Lower lobe of right lung (tissue), 2 donors: Measurements from ENCODE around the gene SLC38A10. TPM values are rescaled to one million over a fixed set of nuclear protein-coding genes. Genes with fewer than 3 reads are reported as not detected.

Source experiments
- ATAC-seq, 2 donors: fragments of 200-7000 bp; cut with Tn5 transposase; one replicate each; pipeline ENCODE4 v1.9.1; 2020 to 2022; ENCODE audit warnings: mild to moderate bottlenecking in 2 of 2, moderate library complexity in 2 of 2
- DNase-seq: peaks from one replicate; pipeline ENCODE4 v3.0.0-alpha.2; 2020
- H3K27ac ChIP-seq: fragments of 200-600 bp; one replicate; pipeline ENCODE4 v1.8.0; 2022
- H3K27me3 ChIP-seq: fragments of 200-600 bp; one replicate; pipeline ENCODE4 v1.8.0; 2022; ENCODE audit warnings: low read depth
- H3K36me3 ChIP-seq: fragments of 200-600 bp; one replicate; pipeline ENCODE4 v1.8.0; 2022; ENCODE audit warnings: mild to moderate bottlenecking
- H3K4me1 ChIP-seq: fragments of 200-600 bp; one replicate; pipeline ENCODE4 v1.8.0; 2022
- H3K4me3 ChIP-seq: fragments of 200-600 bp; one replicate; pipeline ENCODE4 v1.8.0; 2022; ENCODE audit warnings: mild to moderate bottlenecking
- H3K9me3 ChIP-seq: fragments of 200-600 bp; one replicate; pipeline ENCODE4 v1.8.0; 2022
- intact Hi-C: fragments of 100-400 bp; cut with DNase I; formaldehyde crosslinking; loops from one replicate; pipeline ENCODE4 v1.11.0; 2022
- long read RNA-seq: library from polyadenylated mRNA; unstranded; transcript quantifications from one replicate; pipeline ENCODE4 v2.0.0, GENCODE V29; 2021
- total RNA-seq: library from RNA; stranded (reverse); fragmentation: NEBNext Ultra II Directional; extraction: Animal tissue kit (Norgen Biotek cat#: 25700); gene quantifications from one replicate; pipeline ENCODE4 v1.2.1, GENCODE V29; 2021
- TF ChIP-seq, protein P1 (sequence below): fragments of 200-600 bp; IDR thresholded peaks from one replicate; pipeline ENCODE4 v1.8.0; 2022; ENCODE audit warnings: antibody characterized with exemption, mild to moderate bottlenecking
- donor health status: DM: no; HTN: yes; CAD: no; lungs with severe emphysema.

SLC38A10 gene
- 98.1 TPM for total RNA-seq
- long read RNA-seq, full-length matches to known transcripts, result 195 of 497 reads
- long read RNA-seq, partial matches to known transcripts, result 68 of 497 reads
- long read RNA-seq, other reads (novel, unspliced or antisense), result 234 of 497 reads

DNA sequence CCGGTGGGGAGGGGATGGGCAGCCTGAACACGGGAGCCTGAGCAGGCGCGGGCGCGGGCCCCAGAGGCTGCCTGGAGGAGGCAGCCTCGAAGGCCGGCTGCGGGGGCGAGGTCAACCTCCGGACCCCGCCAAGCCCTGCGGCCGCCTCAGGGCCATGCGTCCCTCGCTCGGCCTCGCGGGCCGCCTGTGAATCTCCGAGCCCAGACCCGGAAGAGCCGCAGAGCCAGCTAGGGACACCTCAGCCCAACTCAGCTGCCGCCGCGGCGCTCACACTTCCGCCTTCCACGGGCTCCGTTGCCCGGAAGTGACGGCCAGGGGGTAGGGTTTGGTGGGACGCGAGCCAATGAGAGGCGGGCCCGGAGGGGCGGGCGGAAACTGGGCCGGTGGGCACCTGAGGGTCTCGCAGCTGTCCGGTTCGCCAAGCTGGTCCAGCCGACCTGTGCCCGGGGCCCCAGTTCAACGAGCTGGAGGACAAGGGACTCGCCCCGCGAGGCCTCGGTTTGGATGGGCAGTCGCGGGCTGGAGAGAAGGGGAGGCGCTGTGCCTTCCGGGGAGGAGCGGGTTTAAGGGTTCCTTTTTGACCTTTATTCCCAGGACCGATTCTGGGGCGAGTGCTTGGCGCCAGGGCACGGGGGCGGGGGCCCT lies at the start of gene SLC38A10:
SLC38A10 (minus strand) TSS at position 277 of the 645 bp plus-strand sequence. CDS start 386 bp downstream, outside the sequence.
- intact Hi-C loops, result no loop called here
- H3K27ac ChIP-seq, result peak within 1 kb of the TSS; percentile 96
- peak within 1 kb of the TSS; percentile 96 for H3K4me3 ChIP-seq

DNA sequence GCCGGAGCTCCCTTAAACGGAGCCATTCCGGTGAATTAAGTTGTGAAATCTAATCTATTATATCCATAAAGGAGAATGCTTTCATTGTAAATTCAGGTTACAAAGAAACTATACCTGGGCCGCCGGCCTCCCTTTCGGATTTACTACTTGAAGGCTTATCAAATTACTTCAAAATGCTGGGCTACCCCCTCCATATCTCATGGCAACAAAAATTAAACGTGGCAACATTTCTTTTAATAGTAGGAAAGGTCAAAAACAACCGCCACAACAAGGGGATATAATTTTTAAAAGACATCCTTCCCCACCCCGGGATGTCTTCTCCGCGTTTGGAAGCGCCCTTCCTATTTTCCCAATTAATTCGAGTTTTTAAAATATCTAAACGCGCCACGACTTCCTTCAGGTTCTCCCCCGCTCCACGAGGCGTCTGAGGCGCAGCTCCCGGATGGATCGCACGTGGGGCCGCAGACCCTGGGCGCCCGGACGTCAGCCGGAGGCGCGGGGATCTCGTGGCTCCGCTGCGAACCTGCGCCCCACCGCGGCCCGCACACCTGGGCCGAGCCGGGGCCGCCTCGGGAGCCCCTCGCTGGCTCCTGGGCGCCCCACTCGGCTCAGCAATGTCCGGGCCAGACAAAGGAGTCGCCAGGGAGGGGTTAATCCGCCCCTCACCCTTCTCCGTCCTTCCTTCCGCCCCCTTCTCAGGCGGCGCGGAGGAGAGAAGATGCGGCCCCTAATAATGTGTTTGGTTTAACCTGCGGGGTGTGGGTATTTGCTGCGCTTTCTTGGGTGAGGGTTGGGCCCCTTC lies 47.4 kb upstream of the SLC38A10 start:
- H3K27ac ChIP-seq, result peak overlapping the region; percentile 93
- H3K27me3 ChIP-seq, result peaks cover 20% of the 10 kb centered on the region
- H3K9me3 ChIP-seq, result no peaks in the 10 kb centered on the region
- H3K4me3 ChIP-seq, result peak overlapping the region; percentile 69
- H3K4me1 ChIP-seq, result peaks cover 62% of the 10 kb centered on the region
- TF ChIP-seq, protein P1, sequence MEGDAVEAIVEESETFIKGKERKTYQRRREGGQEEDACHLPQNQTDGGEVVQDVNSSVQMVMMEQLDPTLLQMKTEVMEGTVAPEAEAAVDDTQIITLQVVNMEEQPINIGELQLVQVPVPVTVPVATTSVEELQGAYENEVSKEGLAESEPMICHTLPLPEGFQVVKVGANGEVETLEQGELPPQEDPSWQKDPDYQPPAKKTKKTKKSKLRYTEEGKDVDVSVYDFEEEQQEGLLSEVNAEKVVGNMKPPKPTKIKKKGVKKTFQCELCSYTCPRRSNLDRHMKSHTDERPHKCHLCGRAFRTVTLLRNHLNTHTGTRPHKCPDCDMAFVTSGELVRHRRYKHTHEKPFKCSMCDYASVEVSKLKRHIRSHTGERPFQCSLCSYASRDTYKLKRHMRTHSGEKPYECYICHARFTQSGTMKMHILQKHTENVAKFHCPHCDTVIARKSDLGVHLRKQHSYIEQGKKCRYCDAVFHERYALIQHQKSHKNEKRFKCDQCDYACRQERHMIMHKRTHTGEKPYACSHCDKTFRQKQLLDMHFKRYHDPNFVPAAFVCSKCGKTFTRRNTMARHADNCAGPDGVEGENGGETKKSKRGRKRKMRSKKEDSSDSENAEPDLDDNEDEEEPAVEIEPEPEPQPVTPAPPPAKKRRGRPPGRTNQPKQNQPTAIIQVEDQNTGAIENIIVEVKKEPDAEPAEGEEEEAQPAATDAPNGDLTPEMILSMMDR, result no peak
- DNase-seq (peak; percentile 48), ATAC-seq (no peak)
- H3K36me3 ChIP-seq, result no peaks in the 10 kb centered on the region
- intact Hi-C loops, result no loop called here

More for the DNA sequence above, at the start of gene SLC38A10:
- H3K27me3 ChIP-seq, result no peaks in the 10 kb centered on the region
- H3K9me3 ChIP-seq, result no peaks in the 10 kb centered on the region
- H3K36me3 ChIP-seq, result peaks cover 10% of the 10 kb centered on the region
- ATAC-seq, result peak; percentile 94 to 95
- H3K4me1 ChIP-seq, result peaks cover 61% of the 10 kb centered on the region
- TF ChIP-seq, protein P1, result no peak
- peak; percentile 96 for DNase-seq

DNA sequence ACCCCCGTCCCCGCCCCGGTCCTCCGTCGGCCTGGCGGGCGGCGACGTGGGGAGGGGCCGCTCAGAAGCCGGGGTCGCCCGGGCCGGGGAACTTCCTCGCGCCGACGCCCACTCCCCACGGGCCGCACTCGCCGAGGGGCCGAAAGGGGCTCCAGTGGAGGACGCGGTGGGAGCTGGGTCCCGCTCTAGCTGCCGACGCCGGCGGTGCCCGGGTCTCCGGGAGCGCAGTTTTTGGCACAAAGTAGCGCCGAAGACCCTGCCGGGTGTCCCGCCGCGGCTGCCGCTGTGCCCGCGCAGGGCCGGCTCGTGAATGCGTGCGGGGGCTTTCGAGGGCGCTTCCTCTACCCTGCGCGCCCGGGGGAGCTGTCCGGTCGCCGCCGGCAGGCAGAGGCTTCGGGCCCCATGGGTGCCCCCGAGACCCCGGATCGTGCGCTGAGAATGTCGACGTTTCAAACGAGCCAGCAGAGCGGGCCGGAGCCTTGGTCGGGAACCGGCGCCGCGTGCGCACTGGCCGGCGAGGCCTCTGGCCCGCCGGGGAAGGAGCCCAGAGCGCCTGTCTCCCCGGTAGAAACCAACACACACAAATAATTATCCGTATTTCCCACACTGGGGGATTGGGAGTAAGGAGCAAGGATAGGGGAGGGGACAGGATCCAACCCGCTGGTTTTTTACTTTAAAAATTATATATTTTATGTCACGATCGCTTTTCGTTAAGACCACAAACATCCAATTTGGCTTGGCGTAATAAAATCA lies 46.6 kb upstream of the SLC38A10 start:
- ATAC-seq (no peak), DNase-seq (peak; percentile 46)
- TF ChIP-seq, protein P1, result no peak
- intact Hi-C loops, result no loop called here
- H3K9me3 ChIP-seq, result no peaks in the 10 kb centered on the region
- peaks cover 20% of the 10 kb centered on the region for H3K27me3 ChIP-seq
- peak overlapping the region; percentile 93 for H3K27ac ChIP-seq
- peak overlapping the region; percentile 69 for H3K4me3 ChIP-seq
- no peaks in the 10 kb centered on the region for H3K36me3 ChIP-seq
- peaks cover 64% of the 10 kb centered on the region for H3K4me1 ChIP-seq

DNA sequence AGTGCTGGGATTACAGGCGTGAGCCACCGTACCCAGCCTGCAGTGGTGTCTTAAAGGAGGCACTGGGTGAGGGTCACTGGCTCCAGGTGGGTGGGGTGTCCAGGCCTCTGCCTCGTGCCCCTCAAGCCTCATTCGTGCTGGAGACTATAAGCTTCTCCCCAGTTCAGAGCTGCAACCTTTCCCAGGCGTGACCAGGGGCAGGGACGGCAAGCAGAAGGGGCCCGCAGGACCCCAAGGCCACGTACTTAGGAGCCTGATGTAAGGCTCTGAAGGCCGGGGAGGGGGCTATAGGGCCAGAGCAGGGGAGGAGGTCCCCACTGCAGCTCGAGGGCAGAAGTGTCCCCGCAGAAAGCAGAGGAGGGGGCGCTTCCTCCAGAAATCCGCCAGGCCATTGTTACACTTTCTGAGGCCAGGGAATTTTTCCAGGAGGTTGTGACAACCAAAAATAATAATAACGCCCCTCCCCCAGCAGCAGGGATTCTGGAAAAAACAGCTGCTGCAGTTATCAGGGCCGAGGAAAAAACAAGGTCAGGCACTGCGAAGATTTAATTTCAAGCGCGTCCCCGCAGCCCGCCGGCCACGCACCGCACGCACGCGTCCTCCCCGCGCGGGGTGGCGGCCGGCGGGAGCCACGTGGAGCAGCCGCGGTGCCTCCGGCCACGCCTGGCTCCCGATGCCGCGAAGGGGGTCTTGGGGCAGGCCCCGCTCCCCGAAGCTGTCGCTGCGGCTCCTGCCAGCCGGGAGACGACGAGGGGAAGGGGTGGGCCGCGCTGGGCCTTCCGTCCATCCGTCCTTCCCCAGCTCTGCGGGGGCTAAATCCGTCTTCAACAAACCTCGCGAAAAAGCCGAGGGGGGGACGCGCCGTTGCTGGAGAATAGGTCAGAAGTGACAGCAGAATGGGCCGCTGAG lies 45.8 kb upstream of the SLC38A10 start:
- H3K27ac ChIP-seq, result peak overlapping the region; percentile 93
- H3K9me3 ChIP-seq, result no peaks in the 10 kb centered on the region
- intact Hi-C loops, result no loop called here
- ATAC-seq, result no peak
- TF ChIP-seq, protein P1, result no peak
- peaks cover 20% of the 10 kb centered on the region for H3K27me3 ChIP-seq
- H3K36me3 ChIP-seq, result no peaks in the 10 kb centered on the region
- DNase-seq, result peak; percentile 52
- peaks cover 64% of the 10 kb centered on the region for H3K4me1 ChIP-seq
- H3K4me3 ChIP-seq, result peak overlapping the region; percentile 69
